Activated T-cell treated with anti-CD3 and anti-CD28 coated beads for 1 hour (primary cell): ENCODE data around the gene AP1S3.
"Not testable (repeated sequence)": the region's sequence is repeated elsewhere in the genome, so short reads cannot be mapped to it uniquely, and the experiment has no call there.

ENCODE experiments used
- DNase-seq: peaks from one replicate; pipeline ENCODE4 v3.0.0-alpha.2; 2020; ENCODE audit warnings: low read depth

AP1S3 gene

GRCh38 chr2:223837287-223838061, at the start of gene AP1S3:
Gene AP1S3, minus strand, starts transcription at chr2:223837582. Its CDS starts 132 bp downstream, at chr2:223837450.
- peak; percentile 47 for DNase-seq

DNA sequence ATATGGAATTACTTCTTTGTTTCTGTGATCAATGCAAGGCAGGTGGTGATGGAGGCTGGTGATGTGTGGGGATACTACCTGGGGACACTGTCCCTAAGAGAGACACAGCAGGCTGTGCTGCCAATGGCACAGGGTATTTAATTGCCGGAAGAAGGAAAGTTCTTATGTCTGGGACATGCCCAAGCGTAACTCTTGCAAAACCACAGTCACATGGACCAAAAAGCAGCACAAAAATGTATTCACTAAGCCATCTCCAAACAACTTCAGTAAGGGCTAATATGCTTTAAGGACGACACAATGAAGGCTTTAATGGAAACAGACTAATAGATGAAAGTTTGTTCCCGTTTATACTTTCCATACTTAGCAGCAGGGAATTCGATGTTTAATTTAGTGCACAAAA, 49.7 kb upstream of the AP1S3 start:
- no peak for DNase-seq

DNA sequence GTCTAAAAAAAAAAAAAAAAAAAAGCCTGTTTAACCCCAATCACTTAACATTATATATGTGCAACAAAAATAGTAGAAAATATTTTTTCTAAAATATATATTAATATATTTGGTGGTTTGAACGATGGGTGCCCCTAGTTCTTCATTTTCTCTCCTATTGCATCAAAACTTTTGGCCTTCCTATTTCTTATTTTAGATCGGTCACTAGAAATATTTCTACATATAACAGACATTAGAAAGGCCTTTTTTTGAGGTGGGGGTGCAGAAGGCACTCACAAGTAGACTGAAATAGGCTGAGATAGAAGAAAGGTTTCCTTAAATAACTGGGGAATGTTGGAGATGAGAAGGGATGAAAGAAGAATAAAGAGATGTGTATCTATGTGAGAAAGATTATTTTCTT, 49.3 kb upstream of the AP1S3 start:
- DNase-seq = no peak

- no peak for DNase-seq
These were observed 47.0 kb upstream of the AP1S3 start for GRCh38 chr2:223884399-223884798.

DNA sequence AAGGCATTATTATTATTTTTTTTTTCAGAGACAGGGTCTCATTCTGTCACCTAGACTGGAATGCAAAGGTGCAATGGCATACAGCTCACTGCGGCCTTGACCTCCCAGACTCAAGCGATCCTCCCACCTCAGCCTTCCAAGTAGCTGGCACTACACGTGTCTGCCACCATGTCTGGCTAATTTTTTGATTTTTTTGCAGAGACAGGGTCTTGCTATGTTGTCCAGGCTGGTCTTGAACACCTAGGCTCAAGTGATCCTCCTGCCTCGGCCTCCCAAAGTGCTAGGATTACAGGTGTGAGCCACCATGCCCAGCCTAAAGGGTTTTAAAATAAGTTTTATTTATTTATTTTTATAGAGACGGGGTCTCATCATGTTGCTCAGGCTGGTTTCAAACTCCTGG, 45.3 kb upstream of the AP1S3 start:
- no peak for DNase-seq

GRCh38 chr2:223880796-223881195, 43.4 kb upstream of the AP1S3 start:
- no peak for DNase-seq

- DNase-seq = no peak
These were observed 40.5 kb upstream of the AP1S3 start for GRCh38 chr2:223877721-223878410.

GRCh38 chr2:223873672-223874071, 36.3 kb upstream of the AP1S3 start:
- DNase-seq = no peak

- not testable (repeated sequence) for DNase-seq
These were observed 35.4 kb upstream of the AP1S3 start for GRCh38 chr2:223872772-223873171.

DNA sequence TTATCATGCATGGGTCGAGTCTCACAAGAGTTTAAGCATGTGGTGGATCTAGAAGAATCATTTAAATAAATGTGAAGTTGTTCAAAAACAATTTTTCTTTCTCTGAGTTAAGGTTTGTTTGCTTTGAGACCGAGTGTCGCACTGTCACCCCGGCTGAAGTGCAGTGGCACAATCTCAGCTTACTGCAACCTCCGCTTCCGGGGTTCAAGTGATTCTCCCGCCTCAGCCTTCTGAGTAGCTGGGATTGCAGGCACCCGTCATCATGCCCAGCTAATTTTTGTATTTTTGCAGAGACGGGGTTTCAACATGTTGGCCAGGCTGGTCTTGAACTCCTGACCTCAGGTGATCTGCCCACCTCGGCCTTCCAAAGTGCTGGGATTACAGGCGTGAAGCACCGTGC, 34.3 kb upstream of the AP1S3 start:
- not testable (repeated sequence) for DNase-seq

GRCh38 chr2:223870840-223871611, 33.6 kb upstream of the AP1S3 start:
- DNase-seq = no peak

GRCh38 chr2:223868005-223868404, 30.6 kb upstream of the AP1S3 start:
- DNase-seq = no peak

DNA sequence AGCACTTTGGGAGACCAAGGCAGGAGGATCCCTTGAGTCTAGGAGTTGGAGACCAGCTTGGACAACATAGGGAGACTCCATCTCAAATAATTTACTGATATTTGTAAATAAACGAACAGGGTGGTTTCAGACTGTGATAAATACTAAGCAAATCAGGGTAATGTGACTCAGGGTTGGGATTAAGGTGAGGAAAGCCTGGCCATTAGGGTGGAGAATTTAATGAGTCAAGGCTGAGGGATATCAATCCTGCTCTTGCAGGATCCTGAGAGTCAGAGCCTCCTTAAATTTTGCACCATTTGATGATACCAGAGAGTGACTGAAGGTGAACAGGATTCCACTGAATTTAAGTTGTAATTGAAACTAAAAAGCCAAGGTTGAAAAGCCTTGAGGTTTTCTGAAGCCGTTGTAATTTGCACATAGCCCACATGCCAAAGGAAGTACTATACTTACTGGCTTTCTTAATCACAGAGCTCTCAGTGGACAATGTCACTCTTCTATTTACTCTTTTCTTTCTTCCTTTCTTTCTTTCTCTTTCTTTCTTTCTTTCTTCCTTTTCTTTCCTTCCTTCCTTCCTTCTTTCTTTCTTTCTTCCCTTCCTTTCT, 28.6 kb upstream of the AP1S3 start:
- DNase-seq = no peak

DNA sequence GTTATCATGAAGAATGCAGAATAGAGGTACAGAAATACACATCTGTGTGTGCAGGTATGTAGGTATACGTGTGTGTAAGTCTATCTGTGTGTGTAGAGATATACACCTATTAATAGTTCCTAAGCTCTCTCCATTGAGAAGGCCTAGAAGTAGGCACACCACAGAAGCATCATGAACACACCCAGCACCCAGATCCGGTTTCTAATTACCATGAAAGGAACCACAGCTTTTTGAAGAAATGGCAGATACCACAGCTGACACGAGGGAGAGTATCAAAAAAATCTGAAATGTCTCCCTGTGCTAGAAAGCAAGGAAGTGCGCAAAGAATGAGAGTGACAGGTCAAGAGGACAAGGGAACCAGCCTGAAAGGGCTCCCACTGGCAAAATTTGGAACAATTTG, 27.7 kb upstream of the AP1S3 start:
- no peak for DNase-seq

DNA sequence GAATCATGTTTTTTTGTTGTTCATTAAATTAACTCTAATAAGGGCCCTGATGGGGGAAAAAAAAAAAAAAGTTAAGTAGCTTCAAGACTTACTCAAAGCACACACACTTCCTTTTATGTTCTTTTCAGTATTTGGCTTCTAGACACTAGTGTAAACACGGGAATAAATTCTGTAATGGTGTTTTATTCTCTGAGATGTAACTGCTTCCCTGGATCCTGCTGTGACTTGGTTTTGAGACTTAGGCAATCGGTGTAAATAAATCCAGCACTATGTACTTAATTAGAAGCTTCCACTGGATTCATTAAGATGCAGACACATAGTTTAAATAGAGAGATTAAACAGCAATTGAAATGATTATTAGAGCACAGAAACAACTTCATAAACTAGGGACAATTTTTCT, 26.1 kb upstream of the AP1S3 start:
- no peak for DNase-seq

DNA sequence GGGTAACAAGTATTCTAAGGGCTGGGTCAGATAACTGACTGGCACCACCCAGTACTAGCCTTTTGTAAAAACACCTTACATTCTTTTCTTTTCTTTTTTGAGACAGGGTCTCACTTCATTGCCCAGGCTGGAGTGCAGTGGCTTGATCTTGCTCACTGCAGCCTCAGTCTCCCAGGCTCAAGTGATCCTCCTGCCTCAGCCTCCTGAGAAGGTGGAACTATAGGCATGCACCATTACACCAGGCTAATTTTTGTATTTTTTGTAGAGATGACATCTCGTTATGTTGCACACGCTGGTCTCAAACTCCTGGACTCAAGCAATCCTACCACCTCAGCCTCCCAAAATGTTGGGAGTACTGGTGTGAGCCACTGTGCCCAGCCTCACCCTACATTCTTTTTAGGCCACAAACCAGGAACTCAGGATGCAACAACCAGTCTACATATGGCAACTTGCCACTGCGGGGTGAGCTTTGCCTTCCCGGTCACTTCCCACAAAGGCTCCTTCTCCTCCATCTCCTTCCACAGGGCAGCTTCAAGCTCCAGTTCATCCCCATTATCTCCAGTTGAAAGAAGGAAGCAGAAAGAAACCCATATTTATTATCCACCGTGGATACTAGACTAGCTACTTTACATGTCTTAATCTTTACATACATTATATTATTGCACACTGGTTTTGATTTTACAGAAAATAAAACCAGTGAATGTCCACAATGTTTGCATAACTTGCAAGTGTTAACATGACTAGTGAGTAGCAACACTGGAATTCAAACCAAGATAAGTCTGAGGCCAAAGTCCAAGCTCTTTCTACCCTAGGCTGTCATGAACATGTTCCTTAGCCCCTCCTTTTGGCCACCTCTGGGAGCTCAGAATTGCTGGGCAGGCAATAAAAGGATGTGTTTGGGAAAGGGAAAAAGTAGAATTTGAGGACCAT, 23.7 kb upstream of the AP1S3 start:
- no peak for DNase-seq

DNA sequence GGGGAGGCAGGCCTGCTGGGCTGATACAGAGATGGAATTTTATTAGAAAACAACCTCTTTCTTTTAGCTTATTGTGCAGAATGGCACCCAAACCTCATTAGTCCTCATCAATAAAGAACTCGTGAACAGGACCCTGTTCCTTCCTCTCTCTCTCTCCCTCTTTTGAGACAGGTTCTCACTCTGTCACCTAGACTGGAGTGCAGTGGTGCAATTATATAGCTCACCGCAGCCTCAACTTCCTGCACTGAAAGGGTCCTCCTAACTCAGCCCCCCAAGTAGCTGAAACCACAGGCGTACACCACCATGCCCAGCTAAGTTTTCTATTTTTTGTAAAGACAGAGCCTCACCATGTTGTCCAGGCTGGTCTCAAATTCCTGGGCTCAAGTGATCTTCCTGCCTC, 21.7 kb upstream of the AP1S3 start:
- DNase-seq = no peak

GRCh38 chr2:223856584-223856983, 19.2 kb upstream of the AP1S3 start:
- DNase-seq = no peak

DNA sequence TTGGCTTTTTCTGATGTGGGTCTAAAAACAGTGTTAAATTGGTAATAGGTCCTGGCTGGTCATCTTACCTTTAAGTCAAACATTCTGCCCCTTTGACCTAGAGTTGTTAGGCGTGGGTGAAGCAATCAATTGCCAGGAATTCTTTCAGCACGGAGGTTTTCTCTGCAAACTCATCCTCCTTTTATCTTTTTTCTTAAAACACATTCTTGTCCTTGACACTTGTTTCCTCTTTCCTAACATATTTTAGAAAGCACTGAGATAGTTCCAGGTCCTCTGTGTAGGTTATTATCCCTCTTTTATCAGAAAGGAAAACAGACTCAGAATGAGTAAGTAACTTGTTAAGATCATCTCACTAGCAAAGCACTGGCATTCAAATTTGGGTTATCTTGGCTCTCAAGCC, 18.6 kb upstream of the AP1S3 start:
- no peak for DNase-seq

GRCh38 chr2:223855426-223855825, 18.0 kb upstream of the AP1S3 start:
- no peak for DNase-seq

DNA sequence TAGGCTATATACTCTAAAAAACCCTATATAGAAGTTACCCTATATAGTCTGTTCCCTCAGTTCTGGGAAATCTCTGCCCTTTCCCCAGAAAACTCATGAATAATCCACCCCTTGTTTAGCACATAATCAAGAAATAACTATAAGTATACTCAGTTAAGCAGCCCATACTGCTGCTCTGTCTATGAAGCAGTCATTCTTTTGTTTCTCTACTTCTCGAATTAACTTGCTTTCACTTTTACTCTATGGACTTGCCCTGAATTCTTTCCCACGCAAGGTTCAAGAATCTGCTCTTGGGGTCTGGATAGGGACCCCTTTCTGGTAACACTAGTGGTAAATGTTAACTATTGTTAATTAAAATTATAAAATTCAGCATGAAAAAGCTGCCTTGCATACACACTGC, 17.4 kb upstream of the AP1S3 start:
- DNase-seq = no peak
